ENCODE data around the gene ARHGAP42.

The ARHGAP42 gene

DNA sequence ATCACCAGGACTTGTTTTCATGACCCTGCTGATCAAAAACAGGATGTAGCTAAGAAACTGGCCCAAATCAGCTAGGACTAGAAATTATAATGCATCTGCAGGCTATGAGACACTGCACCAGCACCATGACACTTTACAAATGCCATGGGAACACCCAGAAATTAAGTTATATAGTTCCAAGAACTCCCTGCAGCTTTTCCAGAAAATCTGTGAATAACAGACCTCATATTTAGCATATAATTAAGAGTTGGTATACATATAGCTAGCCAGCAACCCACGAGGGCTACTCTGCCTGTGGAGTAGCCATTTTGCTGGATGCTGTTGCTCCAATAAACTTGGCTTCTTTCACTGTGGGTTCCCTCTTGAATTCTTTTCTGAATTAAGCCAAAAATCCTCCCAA lies 341.6 kb downstream of the ARHGAP42 start:
- no peaks in the 10 kb centered on the region for H3K9me3 ChIP-seq
- no peak overlapping the region for H3K27ac ChIP-seq
- no peak overlapping the region for H3K4me3 ChIP-seq (ENCODE audit: low read depth in 1 of 2, low read length in 1 of 2)
- H3K27me3 ChIP-seq = no peaks in the 10 kb centered on the region
- TF ChIP-seq, protein P1, sequence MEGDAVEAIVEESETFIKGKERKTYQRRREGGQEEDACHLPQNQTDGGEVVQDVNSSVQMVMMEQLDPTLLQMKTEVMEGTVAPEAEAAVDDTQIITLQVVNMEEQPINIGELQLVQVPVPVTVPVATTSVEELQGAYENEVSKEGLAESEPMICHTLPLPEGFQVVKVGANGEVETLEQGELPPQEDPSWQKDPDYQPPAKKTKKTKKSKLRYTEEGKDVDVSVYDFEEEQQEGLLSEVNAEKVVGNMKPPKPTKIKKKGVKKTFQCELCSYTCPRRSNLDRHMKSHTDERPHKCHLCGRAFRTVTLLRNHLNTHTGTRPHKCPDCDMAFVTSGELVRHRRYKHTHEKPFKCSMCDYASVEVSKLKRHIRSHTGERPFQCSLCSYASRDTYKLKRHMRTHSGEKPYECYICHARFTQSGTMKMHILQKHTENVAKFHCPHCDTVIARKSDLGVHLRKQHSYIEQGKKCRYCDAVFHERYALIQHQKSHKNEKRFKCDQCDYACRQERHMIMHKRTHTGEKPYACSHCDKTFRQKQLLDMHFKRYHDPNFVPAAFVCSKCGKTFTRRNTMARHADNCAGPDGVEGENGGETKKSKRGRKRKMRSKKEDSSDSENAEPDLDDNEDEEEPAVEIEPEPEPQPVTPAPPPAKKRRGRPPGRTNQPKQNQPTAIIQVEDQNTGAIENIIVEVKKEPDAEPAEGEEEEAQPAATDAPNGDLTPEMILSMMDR (IDR thresholded peaks at IDR 0.05) = no peak
- H3K4me1 ChIP-seq (ENCODE audit: control insufficient read depth in 1 of 2, insufficient read depth in 1 of 2, low read depth in 1 of 2, low read length in 1 of 2) = no peaks in the 10 kb centered on the region
- H3K36me3 ChIP-seq = no peaks in the 10 kb centered on the region

DNA sequence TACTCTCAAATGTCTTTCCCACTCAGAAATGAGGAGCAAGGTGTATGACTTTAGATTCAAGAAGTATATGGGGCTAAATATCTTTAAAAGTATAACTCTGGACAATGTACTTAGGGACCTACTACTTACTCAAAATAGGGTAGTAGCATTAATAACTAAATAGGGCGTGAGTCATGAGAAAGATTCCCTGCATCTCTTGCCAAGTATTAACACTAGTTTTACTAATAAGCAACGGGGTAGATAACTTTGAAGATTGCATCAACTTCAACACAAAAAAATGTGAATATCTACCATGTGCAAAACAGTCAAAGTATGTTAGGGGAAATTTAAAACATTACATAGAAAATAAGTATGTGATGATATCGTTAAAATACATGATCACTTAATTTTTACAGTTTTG lies 342.9 kb downstream of the ARHGAP42 start:
- Histone ChIP-seq H3K27ac (no peak overlapping the region), H3K4me3 (ENCODE audit: low read depth in 1 of 2, low read length in 1 of 2) (no peak overlapping the region), H3K36me3 (no peaks in the 10 kb centered on the region), H3K27me3 (no peaks in the 10 kb centered on the region), H3K4me1 (ENCODE audit: control insufficient read depth in 1 of 2, insufficient read depth in 1 of 2, low read depth in 1 of 2, low read length in 1 of 2) (no peaks in the 10 kb centered on the region), H3K9me3 (no peaks in the 10 kb centered on the region)
- TF ChIP-seq, protein P1 (IDR thresholded peaks at IDR 0.05) = no peak

DNA sequence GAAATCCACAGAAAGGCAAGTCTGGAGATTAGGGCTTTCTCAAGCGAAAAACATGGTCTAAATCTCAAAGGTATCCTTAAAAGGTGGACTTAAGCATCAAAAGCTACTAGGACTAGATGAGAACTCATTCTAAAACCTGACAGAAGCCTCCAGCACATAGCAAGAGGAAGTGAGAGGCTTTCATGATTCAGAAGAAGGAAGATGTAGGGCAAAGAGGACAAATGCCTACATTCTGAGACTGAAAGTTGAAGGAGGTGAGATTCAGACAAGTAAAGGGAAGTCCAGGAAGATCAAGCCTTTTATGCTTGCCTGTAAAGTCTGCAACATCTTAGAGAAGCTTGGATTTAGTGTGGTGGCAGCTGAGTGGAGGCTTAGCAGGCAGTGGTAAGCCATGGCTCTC lies 343.6 kb downstream of the ARHGAP42 start:
- Histone ChIP-seq H3K36me3 (no peaks in the 10 kb centered on the region), H3K27ac (no peak overlapping the region), H3K9me3 (no peaks in the 10 kb centered on the region), H3K27me3 (no peaks in the 10 kb centered on the region), H3K4me1 (ENCODE audit: control insufficient read depth in 1 of 2, insufficient read depth in 1 of 2, low read depth in 1 of 2, low read length in 1 of 2) (no peaks in the 10 kb centered on the region), H3K4me3 (ENCODE audit: low read depth in 1 of 2, low read length in 1 of 2) (no peak overlapping the region)
- TF ChIP-seq, protein P1 (IDR thresholded peaks at IDR 0.05) = no peak

DNA sequence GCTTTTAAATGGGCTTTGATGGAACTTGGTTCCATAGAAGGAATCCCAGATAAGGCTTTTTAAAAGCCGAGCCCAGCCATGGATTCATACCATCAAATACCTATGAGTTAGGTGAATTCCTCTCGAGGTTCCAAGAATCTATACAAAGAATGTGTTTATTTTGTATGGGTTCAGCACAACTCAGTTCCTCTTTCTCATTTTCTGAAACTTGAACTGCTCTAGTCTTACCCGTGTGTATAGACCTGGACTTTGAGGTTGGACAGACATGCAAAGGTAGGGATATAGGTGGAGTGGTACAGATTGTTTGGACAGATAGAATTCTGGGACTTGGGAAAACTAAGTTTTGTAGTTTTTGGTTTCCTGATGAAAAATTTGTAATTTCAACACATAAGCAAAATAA lies 344.6 kb downstream of the ARHGAP42 start:
- Histone ChIP-seq H3K27ac (no peak overlapping the region), H3K36me3 (no peaks in the 10 kb centered on the region), H3K9me3 (no peaks in the 10 kb centered on the region), H3K4me3 (ENCODE audit: low read depth in 1 of 2, low read length in 1 of 2) (no peak overlapping the region), H3K4me1 (ENCODE audit: control insufficient read depth in 1 of 2, insufficient read depth in 1 of 2, low read depth in 1 of 2, low read length in 1 of 2) (no peaks in the 10 kb centered on the region), H3K27me3 (no peaks in the 10 kb centered on the region)
- TF ChIP-seq, protein P1 (IDR thresholded peaks at IDR 0.05) = no peak

DNA sequence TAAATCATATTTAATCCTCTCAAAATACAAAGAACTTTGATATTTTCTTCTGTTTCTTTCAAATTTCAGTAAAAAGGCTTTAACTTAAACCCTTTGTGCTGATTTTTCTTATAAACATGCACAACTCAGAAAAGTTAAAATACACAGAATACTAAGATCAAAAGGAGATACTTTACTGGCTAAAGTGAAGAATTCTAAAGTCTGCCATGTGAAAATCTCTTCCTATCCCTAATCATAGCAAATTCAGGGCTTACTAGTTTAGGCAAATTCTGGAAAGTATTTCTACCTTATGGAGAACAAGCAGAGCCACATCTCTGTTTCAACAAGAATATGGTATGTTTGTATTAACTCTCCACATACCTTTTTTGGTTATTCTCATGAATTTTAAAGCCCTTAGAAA lies 345.9 kb downstream of the ARHGAP42 start:
- no peaks in the 10 kb centered on the region for H3K27me3 ChIP-seq
- H3K27ac ChIP-seq = no peak overlapping the region
- TF ChIP-seq, protein P1 (IDR thresholded peaks at IDR 0.05) = no peak
- no peak overlapping the region for H3K4me3 ChIP-seq (ENCODE audit: low read depth in 1 of 2, low read length in 1 of 2)
- no peaks in the 10 kb centered on the region for H3K36me3 ChIP-seq
- H3K4me1 ChIP-seq (ENCODE audit: control insufficient read depth in 1 of 2, insufficient read depth in 1 of 2, low read depth in 1 of 2, low read length in 1 of 2) = no peaks in the 10 kb centered on the region
- H3K9me3 ChIP-seq = no peaks in the 10 kb centered on the region

DNA sequence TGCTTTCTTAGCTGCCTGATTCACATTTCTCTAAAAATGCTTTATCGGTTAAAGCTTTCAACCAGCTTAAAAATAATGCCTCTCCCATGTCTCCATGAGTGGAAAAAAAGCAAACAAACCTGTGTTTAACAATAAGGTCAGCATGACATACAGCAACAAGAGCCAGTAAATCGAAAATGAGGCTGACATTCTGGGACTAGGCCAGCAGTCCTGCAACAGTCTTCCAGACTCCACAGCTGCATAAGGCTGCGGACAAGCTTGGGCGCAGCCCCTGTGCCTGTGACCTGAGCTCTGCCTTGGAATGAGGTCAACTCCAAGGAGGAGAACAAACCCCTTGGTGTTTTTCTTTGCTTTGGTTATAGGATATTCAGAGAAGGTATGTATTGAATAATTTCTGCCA lies 347.0 kb downstream of the ARHGAP42 start:
- H3K4me3 ChIP-seq (ENCODE audit: low read depth in 1 of 2, low read length in 1 of 2) = no peak overlapping the region
- H3K36me3 ChIP-seq = no peaks in the 10 kb centered on the region
- no peak overlapping the region for H3K27ac ChIP-seq
- H3K4me1 ChIP-seq (ENCODE audit: control insufficient read depth in 1 of 2, insufficient read depth in 1 of 2, low read depth in 1 of 2, low read length in 1 of 2) = no peaks in the 10 kb centered on the region
- no peaks in the 10 kb centered on the region for H3K27me3 ChIP-seq
- TF ChIP-seq, protein P1 (IDR thresholded peaks at IDR 0.05) = no peak
- H3K9me3 ChIP-seq = no peaks in the 10 kb centered on the region

All from neutrophil (primary cell).